Heart left ventricle (tissue), 13 donors: ENCODE data around the gene GRIP1.

ENCODE experiments used
- CTCF ChIP-seq, 12 donors: fragments of 200-600 bp; sonication (generic) in 4 of 12; IDR thresholded peaks; one replicate each; pipeline versions ENCODE4 v1.5.0 to v1.8.0; 2018 to 2022; ENCODE audit warnings: antibody characterized with exemption in 12 of 12, mild to moderate bottlenecking in 5 of 12
- POLR2A ChIP-seq, 2 donors: fragments of 450-650 bp; IDR thresholded peaks; one replicate each; pipeline ENCODE4 v1.6.1; 2017; ENCODE audit warnings: antibody characterized with exemption in 2 of 2, mild to moderate bottlenecking in 2 of 2, moderate library complexity in 2 of 2
- donor health status: ischemic (EF 13 %, LVEDD 7.1; RV severe dilation, severe dysfunction).
- donor health status: DM: no; HTN: yes; CAD: no.
- donor health status: DM: no; HTN: no; CAD: no.
- donor health status: ischemic (EF 25% LVEDD 6.9; RV normal size, moderate dysfunction).
- donor health status: ischemic (EF 25% LVEDD 5.7; RV mildly dilated, moderate dysfunction).
- donor health status: ischemic (EF 35%, LVEDD 5.7; RV mildly dilated, moderate dysfunction).
- donor health status: nonischemic (EF 11% LVEDD 7.7; RV severe dilation, severe dysfunction).
- donor health status: DM: yes; HTN: yes; CAD: no.
- donor health status: PGD.
- donor health status: ischemic (EF 29% LVEDD 5.4; RV normal size, mild dysfunction).
- donor health status: nonischemic (EF 23%, LVEDD 6.1; RV moderate dilation, normal function).

- TF ChIP-seq CTCF (IDR thresholded peaks at IDR 0.05) (no peak), POLR2A (IDR thresholded peaks at IDR 0.05) (no peak)
Measured at GRCh38 chr12:66647034-66647691, 31.7 kb downstream of the GRIP1 start.
